Measurements from ENCODE around the gene DNAJC13.

DNAJC13 gene

GRCh38 chr3:132381348-132381944 is 35.9 kb upstream of the DNAJC13 start:
- no peaks in the 10 kb centered on the region for H3K4me1 ChIP-seq (ENCODE audit: control insufficient read depth, low read length)
- H3K9me3 ChIP-seq (ENCODE audit: control insufficient read depth, insufficient read depth, low read length), result peaks cover 6% of the 10 kb centered on the region; the same call in 1 of the 2 replicates
- no peaks in the 10 kb centered on the region for H3F3A ChIP-seq (ENCODE audit: control insufficient read depth, insufficient read depth)
- no peaks in the 10 kb centered on the region for H3K36me3 ChIP-seq (ENCODE audit: control insufficient read depth, low read length)
- TF ChIP-seq, protein P1, sequence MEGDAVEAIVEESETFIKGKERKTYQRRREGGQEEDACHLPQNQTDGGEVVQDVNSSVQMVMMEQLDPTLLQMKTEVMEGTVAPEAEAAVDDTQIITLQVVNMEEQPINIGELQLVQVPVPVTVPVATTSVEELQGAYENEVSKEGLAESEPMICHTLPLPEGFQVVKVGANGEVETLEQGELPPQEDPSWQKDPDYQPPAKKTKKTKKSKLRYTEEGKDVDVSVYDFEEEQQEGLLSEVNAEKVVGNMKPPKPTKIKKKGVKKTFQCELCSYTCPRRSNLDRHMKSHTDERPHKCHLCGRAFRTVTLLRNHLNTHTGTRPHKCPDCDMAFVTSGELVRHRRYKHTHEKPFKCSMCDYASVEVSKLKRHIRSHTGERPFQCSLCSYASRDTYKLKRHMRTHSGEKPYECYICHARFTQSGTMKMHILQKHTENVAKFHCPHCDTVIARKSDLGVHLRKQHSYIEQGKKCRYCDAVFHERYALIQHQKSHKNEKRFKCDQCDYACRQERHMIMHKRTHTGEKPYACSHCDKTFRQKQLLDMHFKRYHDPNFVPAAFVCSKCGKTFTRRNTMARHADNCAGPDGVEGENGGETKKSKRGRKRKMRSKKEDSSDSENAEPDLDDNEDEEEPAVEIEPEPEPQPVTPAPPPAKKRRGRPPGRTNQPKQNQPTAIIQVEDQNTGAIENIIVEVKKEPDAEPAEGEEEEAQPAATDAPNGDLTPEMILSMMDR (IDR thresholded peaks at IDR 0.05; ENCODE audit: low read depth, low read length, poor library complexity, severe bottlenecking), result no peak
- TF ChIP-seq EZH2phosphoT487 (IDR thresholded peaks at IDR 0.05; ENCODE audit: borderline replicate concordance, low read length), result no peak
- no peaks in the 10 kb centered on the region for H3K27me3 ChIP-seq (ENCODE audit: control insufficient read depth, low read length)
- no peak overlapping the region for H3K4me2 ChIP-seq (ENCODE audit: low read length)
- H4K20me1 ChIP-seq (ENCODE audit: control insufficient read depth, insufficient read depth, low read depth, low read length), result no peaks in the 10 kb centered on the region
- H3K79me2 ChIP-seq (ENCODE audit: control insufficient read depth, low read length), result no peaks in the 10 kb centered on the region
- H3K9me2 ChIP-seq (replicated peaks; ENCODE audit: control insufficient read depth, low read length), result no peaks in the 10 kb centered on the region
- H3K27ac ChIP-seq (ENCODE audit: low read depth, low read length), result no peak overlapping the region
- no peak overlapping the region for H3K4me3 ChIP-seq (ENCODE audit: low read length)

DNA sequence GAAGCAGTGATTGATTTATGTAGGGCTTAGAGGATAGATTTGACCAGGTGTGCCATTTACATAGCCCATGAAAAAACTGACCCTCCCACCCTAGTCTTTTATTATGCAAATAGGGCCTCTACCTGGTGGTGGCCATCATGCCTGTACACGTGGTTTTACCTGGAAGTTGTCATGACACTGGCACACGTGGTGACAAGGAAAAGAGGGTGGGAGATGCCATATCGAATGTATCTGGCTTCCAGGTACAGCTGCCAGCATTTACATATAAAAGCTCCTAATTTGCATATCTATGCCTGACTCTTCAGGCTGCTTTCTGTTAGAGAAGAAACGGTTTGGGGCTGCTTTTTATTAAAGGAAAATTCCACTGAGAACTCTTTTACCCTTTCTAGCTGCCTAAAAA is 35.0 kb upstream of the DNAJC13 start:
- Histone ChIP-seq H4K20me1 (ENCODE audit: control insufficient read depth, insufficient read depth, low read depth, low read length) (no peaks in the 10 kb centered on the region), H3K4me3 (ENCODE audit: low read length) (no peak overlapping the region), H3F3A (ENCODE audit: control insufficient read depth, insufficient read depth) (no peaks in the 10 kb centered on the region), H3K36me3 (ENCODE audit: control insufficient read depth, low read length) (no peaks in the 10 kb centered on the region), H3K4me1 (ENCODE audit: control insufficient read depth, low read length) (no peaks in the 10 kb centered on the region), H3K4me2 (ENCODE audit: low read length) (no peak overlapping the region), H3K9me2 (replicated peaks; ENCODE audit: control insufficient read depth, low read length) (no peaks in the 10 kb centered on the region), H3K79me2 (ENCODE audit: control insufficient read depth, low read length) (no peaks in the 10 kb centered on the region), H3K9me3 (ENCODE audit: control insufficient read depth, insufficient read depth, low read length) (peaks cover 6% of the 10 kb centered on the region; the same call in 1 of the 2 replicates), H3K27me3 (ENCODE audit: control insufficient read depth, low read length) (no peaks in the 10 kb centered on the region), H3K27ac (ENCODE audit: low read depth, low read length) (no peak overlapping the region)
- TF ChIP-seq, protein P1 (IDR thresholded peaks at IDR 0.05; ENCODE audit: low read depth, low read length, poor library complexity, severe bottlenecking), result no peak
- TF ChIP-seq EZH2phosphoT487 (IDR thresholded peaks at IDR 0.05; ENCODE audit: borderline replicate concordance, low read length), result no peak

DNA sequence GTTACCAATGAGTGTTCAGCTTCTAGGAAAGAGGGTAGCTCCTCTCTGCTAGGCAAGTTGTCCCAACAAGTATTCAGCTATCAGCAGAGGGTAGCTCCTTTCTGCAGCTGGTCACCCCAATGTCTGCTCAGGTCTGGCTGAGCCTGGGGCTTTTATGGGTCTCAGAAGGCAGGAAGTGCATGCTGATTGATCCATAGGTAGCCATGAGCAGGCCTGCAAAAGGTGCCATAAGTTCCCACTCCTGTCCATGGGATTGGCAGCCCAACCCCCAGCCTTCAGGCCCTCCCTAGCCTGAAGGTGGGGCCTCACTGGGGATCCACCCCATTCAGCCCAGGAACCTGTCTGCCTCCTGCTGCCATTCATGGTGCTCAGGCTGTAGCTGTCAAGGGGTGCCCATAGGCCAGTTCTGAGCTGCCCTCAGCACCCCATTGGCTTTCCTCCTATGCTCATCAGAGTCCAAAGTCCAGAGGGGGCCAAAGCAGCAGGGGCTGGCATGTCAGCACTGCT is 34.6 kb upstream of the DNAJC13 start:
- TF ChIP-seq, protein P1 (IDR thresholded peaks at IDR 0.05; ENCODE audit: low read depth, low read length, poor library complexity, severe bottlenecking), result no peak
- TF ChIP-seq EZH2phosphoT487 (IDR thresholded peaks at IDR 0.05; ENCODE audit: borderline replicate concordance, low read length), result no peak
- Histone ChIP-seq H3K4me3 (ENCODE audit: low read length) (no peak overlapping the region), H3K27ac (ENCODE audit: low read depth, low read length) (no peak overlapping the region), H3K4me1 (ENCODE audit: control insufficient read depth, low read length) (no peaks in the 10 kb centered on the region), H3K9me3 (ENCODE audit: control insufficient read depth, insufficient read depth, low read length) (peaks cover 6% of the 10 kb centered on the region; the same call in 1 of the 2 replicates), H3K79me2 (ENCODE audit: control insufficient read depth, low read length) (no peaks in the 10 kb centered on the region), H3K9me2 (replicated peaks; ENCODE audit: control insufficient read depth, low read length) (no peaks in the 10 kb centered on the region), H3K27me3 (ENCODE audit: control insufficient read depth, low read length) (no peaks in the 10 kb centered on the region), H4K20me1 (ENCODE audit: control insufficient read depth, insufficient read depth, low read depth, low read length) (no peaks in the 10 kb centered on the region), H3K4me2 (ENCODE audit: low read length) (no peak overlapping the region), H3K36me3 (ENCODE audit: control insufficient read depth, low read length) (no peaks in the 10 kb centered on the region), H3F3A (ENCODE audit: control insufficient read depth, insufficient read depth) (no peaks in the 10 kb centered on the region)
